ENCODE results near the gene NHLRC2.

- no peak for TF ChIP-seq USF1 (IDR thresholded peaks at IDR 0.05; ENCODE audit: borderline replicate concordance, extremely low read length, insufficient read depth, low read depth, low read length)
- no peak; a peak in 1 of 6 replicates for TF ChIP-seq CTCF (IDR thresholded peaks at IDR 0.05 in 2 of 3, conservative IDR thresholded peaks at IDR 0.05 in 1 of 3; ENCODE audit: control insufficient read depth in 2 of 3, extremely low read depth in 1 of 3, insufficient read depth in 1 of 3, low read depth in 3 of 3, low read length in 3 of 3)
- TF ChIP-seq POLR2A (IDR thresholded peaks at IDR 0.05; ENCODE audit: low read depth, low read length), result no peak
- TF ChIP-seq CREB1 (IDR thresholded peaks at IDR 0.05; ENCODE audit: low read depth), result no peak
- no peak for TF ChIP-seq RFX5 (IDR thresholded peaks at IDR 0.05; ENCODE audit: low read depth, low read length)
- TF ChIP-seq PBX3 (IDR thresholded peaks at IDR 0.05; ENCODE audit: insufficient replicate concordance, low read depth, low read length), result no peak
- TF ChIP-seq CHD2 (IDR thresholded peaks at IDR 0.05; ENCODE audit: borderline replicate concordance, low read depth, low read length), result no peak
- no peak for TF ChIP-seq PAX8 (IDR thresholded peaks at IDR 0.05)
- TF ChIP-seq DPF2 (IDR thresholded peaks at IDR 0.05), result no peak
- no peak for TF ChIP-seq HDAC2 (IDR thresholded peaks at IDR 0.05)
Observed at GRCh38 chr10:113908236-113908635, 53.8 kb downstream of the NHLRC2 start.
